Measurements from ENCODE around the gene MT3.

The MT3 gene

DNA sequence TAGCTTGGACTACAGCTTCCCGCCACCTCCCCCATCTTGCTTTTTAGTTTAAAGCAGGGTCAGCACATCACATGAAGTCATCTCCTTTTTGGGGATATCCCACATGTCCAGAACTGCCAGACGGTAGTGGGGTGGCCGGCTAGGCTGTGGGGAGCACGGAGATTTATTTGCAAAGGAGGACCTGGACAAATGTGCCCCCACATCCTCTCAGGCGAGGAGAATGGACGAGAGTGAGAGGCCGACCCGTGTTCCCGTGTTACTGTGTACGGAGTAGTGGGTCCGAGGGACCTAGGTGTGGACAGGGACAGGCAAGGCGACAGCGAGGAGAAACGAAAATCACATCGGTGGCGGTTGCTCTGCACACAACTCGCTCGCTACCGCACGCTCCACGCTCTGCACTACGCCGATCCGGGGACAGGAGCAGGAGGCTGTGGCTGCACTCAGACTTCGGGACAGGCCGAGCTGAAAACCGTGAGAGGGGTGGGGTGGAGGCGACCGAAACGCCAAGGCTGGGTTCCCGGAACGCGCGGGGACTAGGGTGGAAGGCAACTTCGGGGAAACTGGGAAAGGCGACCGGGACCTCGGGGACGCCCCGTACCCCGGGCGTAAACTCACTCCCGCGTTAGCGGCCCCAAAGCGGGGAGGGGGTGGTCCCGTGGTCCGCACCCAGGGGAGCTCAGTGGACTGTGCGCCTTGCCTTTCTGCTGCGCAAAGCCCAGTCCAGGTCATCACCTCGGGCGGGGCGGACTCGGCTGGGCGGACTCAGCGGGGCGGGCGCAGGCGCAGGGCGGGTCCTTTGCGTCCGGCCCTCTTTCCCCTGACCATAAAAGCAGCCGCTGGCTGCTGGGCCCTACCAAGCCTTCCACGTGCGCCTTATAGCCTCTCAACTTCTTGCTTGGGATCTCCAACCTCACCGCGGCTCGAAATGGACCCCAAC, 48.8 kb downstream of the MT3 start, which contains the start of gene MT1A:
Gene MT1A, plus strand, starts transcription at position 853 of the 937 bp plus-strand sequence. Its CDS starts 73 bp downstream, at position 926.
- TF ChIP-seq, protein P1, sequence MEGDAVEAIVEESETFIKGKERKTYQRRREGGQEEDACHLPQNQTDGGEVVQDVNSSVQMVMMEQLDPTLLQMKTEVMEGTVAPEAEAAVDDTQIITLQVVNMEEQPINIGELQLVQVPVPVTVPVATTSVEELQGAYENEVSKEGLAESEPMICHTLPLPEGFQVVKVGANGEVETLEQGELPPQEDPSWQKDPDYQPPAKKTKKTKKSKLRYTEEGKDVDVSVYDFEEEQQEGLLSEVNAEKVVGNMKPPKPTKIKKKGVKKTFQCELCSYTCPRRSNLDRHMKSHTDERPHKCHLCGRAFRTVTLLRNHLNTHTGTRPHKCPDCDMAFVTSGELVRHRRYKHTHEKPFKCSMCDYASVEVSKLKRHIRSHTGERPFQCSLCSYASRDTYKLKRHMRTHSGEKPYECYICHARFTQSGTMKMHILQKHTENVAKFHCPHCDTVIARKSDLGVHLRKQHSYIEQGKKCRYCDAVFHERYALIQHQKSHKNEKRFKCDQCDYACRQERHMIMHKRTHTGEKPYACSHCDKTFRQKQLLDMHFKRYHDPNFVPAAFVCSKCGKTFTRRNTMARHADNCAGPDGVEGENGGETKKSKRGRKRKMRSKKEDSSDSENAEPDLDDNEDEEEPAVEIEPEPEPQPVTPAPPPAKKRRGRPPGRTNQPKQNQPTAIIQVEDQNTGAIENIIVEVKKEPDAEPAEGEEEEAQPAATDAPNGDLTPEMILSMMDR (IDR thresholded peaks at IDR 0.05), result no peak

DNA sequence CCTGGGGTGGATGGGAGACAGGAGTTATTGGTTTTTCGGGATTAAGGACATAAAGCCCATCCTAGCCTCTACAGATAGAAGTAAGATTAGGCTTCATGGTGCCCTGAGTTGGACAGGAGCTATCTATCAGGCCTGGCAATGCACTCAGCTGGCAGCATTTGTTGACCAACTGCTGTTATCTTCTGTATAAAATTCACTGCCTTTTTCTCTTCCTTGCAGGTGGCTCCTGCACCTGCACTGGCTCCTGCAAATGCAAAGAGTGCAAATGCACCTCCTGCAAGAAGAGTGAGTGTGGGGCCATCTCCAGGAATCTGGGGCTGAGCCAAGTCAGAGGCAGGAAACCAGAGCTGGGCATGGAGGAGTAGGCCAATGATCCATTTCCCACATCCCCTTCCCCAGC, 49.7 kb downstream of the MT3 start:
- TF ChIP-seq, protein P1 (IDR thresholded peaks at IDR 0.05), result no peak

DNA sequence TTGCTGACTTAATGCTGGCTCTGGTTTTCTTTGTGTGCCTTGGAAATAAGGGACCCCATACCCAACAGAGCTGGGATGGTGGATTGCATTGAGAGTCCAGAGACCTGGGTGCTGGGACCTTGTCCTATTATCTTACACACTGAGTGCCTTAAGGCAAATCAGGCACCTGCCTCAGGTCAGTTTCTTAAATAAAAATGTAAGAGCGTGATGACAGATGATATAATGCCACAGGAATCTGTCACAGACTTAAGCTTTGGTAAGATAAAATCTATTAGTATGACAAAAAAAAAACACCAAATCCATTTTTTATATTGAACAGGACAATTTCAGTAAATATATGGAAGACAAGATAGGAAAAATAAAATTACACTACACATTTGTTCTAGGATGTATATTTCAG, 50.7 kb downstream of the MT3 start:
- TF ChIP-seq, protein P1 (IDR thresholded peaks at IDR 0.05), result no peak
